Inflammatory macrophage treated with lipopolysaccharide for 4 hours (primary cell): Measurements from ENCODE around the gene FOXJ2.
"Not testable (repeated sequence)": the region's sequence is repeated elsewhere in the genome, so short reads cannot be mapped to it uniquely, and the experiment has no call there.

Experiments used
- DNase-seq: peaks from one replicate; pipeline ENCODE4 v3.0.0-alpha.2; 2020

Gene FOXJ2

GRCh38 chr12:8071820-8072219 is 39.3 kb downstream of the FOXJ2 start:
- DNase-seq, result not testable (repeated sequence)

DNA sequence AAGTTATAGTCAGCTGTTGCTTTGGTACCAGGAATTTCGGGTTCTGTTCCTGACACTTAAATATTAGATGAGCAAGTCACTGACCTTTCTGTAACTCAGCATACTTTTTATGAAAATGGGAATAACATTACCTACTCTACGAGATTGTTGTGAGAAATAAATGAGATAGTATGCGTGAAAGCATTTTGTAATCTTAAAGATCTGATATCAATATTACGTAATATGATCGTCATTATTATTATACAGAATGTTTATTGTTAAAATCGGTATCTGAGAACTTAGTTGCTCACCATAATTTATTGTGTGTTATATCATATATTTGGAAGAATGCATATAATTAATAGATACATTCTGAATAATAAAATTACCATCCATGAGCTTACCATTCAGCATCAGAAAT is 43.4 kb downstream of the FOXJ2 start:
- no peak for DNase-seq

DNA sequence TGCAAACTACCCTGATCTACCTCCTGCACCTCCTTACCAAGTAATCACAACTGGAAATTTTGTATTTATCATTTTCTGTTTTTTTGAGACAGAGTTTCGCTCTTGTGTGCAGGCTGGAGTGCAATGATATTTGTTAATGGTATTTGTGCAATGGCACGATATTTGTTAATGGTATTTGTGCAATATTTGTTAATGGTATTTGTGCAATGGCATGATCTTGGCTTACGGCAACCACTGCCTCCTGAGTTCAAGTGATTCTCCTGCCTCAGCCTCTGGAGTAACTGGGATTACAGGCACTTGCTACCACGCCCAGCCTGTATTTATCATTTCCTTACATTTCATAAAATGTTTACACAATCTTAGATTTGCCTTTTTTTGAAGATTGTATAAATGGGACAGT is 43.9 kb downstream of the FOXJ2 start:
- peak; percentile 73 for DNase-seq

GRCh38 chr12:8077207-8077606 is 44.7 kb downstream of the FOXJ2 start:
- peak; percentile 57 for DNase-seq

- peak; percentile 71 for DNase-seq
These were observed 45.9 kb downstream of the FOXJ2 start for GRCh38 chr12:8078398-8078797.

- DNase-seq, result no peak
These were observed 46.4 kb downstream of the FOXJ2 start for GRCh38 chr12:8078916-8079315.

- peak; percentile 82 for DNase-seq
These were observed 47.6 kb downstream of the FOXJ2 start for GRCh38 chr12:8080120-8080519.

GRCh38 chr12:8081251-8081920 is 48.9 kb downstream of the FOXJ2 start:
- DNase-seq, result peak; percentile 49

DNA sequence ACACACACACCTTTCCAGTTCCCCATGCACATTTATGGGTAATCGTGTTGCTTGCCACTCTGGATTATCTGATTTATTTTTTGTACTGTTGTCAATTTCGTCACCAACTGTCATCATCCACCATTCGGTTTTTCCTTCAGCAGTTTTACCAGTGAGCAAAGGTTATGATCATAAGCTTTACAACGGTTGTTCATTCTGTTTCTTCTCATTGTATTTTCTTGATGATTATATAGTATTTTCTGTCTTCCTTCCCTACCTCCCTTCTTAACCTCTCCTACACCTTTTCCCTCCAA is 50.2 kb downstream of the FOXJ2 start:
- no peak for DNase-seq

- not testable (repeated sequence) for DNase-seq
These were observed 51.8 kb downstream of the FOXJ2 start for GRCh38 chr12:8084351-8084750.

GRCh38 chr12:8087666-8088065 is 55.1 kb downstream of the FOXJ2 start:
- DNase-seq, result peak; percentile 12

DNA sequence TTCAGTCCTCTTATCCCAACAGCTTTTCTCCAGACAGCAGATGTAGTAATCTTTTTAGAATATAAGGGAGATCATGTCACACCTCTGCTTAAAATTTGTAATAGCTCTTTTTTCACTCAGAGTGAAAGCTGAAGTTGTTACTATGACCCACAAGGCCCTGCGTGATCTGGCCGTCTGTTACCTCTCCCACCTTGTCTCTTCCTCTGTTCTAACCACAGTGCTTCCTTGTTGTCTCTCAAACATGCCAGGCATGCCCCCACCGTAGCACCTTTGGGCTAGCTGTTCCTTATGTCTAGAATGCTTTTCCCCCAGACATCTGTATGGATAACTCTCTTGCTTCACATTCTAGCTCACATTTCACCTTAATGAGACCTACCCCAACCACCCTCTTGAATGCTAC is 56.1 kb downstream of the FOXJ2 start:
- DNase-seq, result peak; percentile 37

GRCh38 chr12:8089277-8089676 is 56.8 kb downstream of the FOXJ2 start:
- not testable (repeated sequence) for DNase-seq

GRCh38 chr12:8089716-8090115 is 57.2 kb downstream of the FOXJ2 start:
- peak; percentile 70 for DNase-seq

GRCh38 chr12:8093291-8093690 is 60.8 kb downstream of the FOXJ2 start:
- peak; percentile 22 for DNase-seq

GRCh38 chr12:8096281-8096915 is 63.9 kb downstream of the FOXJ2 start:
- DNase-seq, result peak; percentile 66

- DNase-seq, result no peak
These were observed 66.7 kb downstream of the FOXJ2 start for GRCh38 chr12:8099235-8099634.
